Skeletal muscle tissue (tissue), 4 donors: ENCODE results near the gene OBI1. TPM values are rescaled to one million over a fixed set of nuclear protein-coding genes. Genes with fewer than 3 reads are reported as not detected.

Experiments
- H3K27ac ChIP-seq: one replicate; pipeline ENCODE4 v1.7.0; 2013; ENCODE audit warnings: mild to moderate bottlenecking, low read depth, low read length, inconsistent platforms
- H3K27me3 ChIP-seq, 3 donors: one replicate each; pipeline ENCODE4 v1.7.0; 2013; ENCODE audit warnings: low read length in 3 of 3; ENCODE audit not compliant: control insufficient read depth in 3 of 3, insufficient read depth in 3 of 3
- H3K36me3 ChIP-seq, 3 donors: one replicate each; pipeline ENCODE4 v1.7.0; 2013; ENCODE audit warnings: low read length in 3 of 3; ENCODE audit not compliant: control insufficient read depth in 3 of 3, insufficient read depth in 3 of 3
- H3K4me1 ChIP-seq, 3 donors: one replicate each; pipeline ENCODE4 v1.7.0; 2013; ENCODE audit warnings: low read length in 3 of 3, mild to moderate bottlenecking in 3 of 3; ENCODE audit not compliant: control insufficient read depth in 3 of 3, insufficient read depth in 3 of 3
- H3K4me3 ChIP-seq, 3 donors: one replicate each; pipeline ENCODE4 v1.7.0; 2013; ENCODE audit warnings: low read length in 3 of 3
- H3K9ac ChIP-seq, 3 donors: one replicate each; pipeline ENCODE4 v1.7.0; 2013; ENCODE audit warnings: low read length in 3 of 3, mild to moderate bottlenecking in 3 of 3, moderate library complexity in 2 of 3, low read depth in 1 of 3
- H3K9me3 ChIP-seq, 3 donors: one replicate each; pipeline ENCODE4 v1.7.0; 2013; ENCODE audit warnings: low read length in 3 of 3; ENCODE audit not compliant: control insufficient read depth in 3 of 3
- total RNA-seq: library from RNA; depleted of rRNA; stranded (reverse); fragments of >200 nt; gene quantifications from one replicate; pipeline ENCODE4 v1.2.3, GENCODE V29; 2014
- donor health status: Osteomylitis.

The OBI1 gene
- total RNA-seq, 1 donor from 2014 or later, result 13.6 TPM

GRCh38 chr13:78618411-78618810 is 40.5 kb downstream of the OBI1 start:
- Histone ChIP-seq H3K9ac (no peak overlapping the region), H3K36me3 (peaks cover 3 to 11% (median 6%) of the 10 kb centered on the region in 3 donors), H3K9me3 (no peaks in the 10 kb centered on the region), H3K4me1 (no peaks in the 10 kb centered on the region), H3K27ac (no peak overlapping the region), H3K4me3 (no peak overlapping the region), H3K27me3 (no peaks in the 10 kb centered on the region)

DNA sequence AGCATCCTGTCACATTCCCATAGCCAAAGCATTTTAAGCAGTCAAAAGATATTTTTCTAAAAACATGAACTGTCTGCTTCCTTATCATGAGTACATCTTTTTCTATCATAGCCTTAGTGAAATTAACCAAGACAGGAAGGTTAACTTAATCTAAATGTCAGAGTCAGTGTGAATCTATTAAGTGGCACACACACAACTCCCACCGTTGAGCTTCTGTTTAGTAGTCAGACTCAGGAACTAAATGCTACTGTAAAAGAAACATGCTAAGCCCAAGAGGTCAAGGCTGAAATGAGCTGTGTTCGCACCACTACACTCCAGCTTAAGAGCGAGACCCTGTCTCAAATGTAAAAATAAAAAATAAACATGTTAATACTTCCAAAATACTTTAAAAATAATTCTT is 47.9 kb downstream of the OBI1 start:
- Histone ChIP-seq H3K4me3 (no peak overlapping the region), H3K4me1 (peaks cover 12 to 16% (median 13%) of the 10 kb centered on the region in 3 donors), H3K27me3 (peaks cover 34 to 49% (median 42%) of the 10 kb centered on the region in 3 donors)

DNA sequence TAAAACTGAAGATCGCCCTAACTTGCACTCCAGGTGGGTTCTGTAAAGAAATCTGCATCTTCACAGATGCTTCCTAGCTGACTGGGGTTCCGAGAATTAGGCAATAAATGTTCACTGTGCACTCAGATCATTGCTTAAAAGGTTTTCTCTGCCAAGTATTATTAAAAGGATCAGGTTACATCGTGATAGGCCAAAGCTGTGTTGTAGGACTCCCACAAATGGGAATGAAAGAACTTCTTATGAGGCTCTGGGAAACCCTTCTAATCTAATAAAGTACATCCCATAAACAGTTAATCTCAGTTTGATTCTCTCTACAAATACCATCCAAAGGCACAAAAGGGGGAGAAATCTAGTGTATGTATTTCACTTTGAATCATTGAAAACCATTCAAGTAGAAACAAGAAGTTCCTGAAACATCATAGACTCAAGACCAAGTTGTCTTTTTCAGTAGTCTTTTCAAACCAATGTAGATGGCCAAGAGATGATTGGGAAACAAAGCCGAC is 48.5 kb downstream of the OBI1 start:
- Histone ChIP-seq H3K27ac (no peak overlapping the region), H3K4me1 (peaks cover 12 to 16% (median 13%) of the 10 kb centered on the region in 3 donors), H3K9ac (no peak overlapping the region), H3K9me3 (peaks cover 0 to 2% (median 0%) of the 10 kb centered on the region in 3 donors), H3K4me3 (no peak overlapping the region), H3K36me3 (no peaks in the 10 kb centered on the region), H3K27me3 (peaks cover 40 to 55% (median 49%) of the 10 kb centered on the region in 3 donors)

More for the DNA sequence above, 47.9 kb downstream of the OBI1 start:
- Histone ChIP-seq H3K9me3 (peaks cover 0 to 2% (median 0%) of the 10 kb centered on the region in 3 donors), H3K9ac (no peak overlapping the region), H3K36me3 (peaks cover 0 to 2% (median 0%) of the 10 kb centered on the region in 3 donors), H3K27ac (no peak overlapping the region)

DNA sequence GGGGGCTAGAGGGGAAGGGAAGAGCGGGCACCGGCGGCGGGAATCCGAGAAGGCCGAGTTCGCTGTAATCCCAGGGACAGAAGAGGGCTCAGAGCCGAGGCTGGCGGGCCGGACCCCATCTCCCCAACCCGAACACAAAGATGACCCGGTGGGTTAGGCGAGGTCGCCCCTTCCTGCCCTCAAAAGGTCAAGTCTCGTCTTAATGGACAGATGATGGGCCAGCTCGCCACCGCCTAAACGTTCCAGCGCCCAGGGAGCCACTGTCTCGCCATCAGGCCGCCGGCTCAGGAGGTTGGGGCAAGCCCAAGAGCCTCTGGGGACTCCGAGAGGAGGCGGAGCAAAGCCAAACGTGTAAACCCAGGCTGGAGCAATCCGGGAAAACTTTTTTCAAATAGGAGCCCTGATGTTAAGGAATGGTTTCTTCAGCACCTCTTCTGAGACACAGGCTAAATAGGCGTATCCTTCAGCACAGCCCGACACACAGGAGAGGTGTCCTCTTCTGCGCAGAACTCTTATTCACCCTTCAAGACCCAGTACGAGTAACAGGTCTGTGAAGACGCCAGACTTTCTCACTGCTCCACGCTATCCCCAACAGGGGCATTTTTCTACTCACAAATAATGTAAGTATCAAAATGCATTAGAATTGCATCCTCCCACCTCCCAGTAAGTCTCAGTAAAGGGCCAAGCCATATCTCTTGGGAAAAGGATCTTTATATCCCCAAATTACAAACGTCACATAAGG is 49.3 kb downstream of the OBI1 start:
- Histone ChIP-seq H3K27ac (no peak overlapping the region), H3K9me3 (peaks cover 0 to 2% (median 0%) of the 10 kb centered on the region in 3 donors), H3K4me3 (peak overlapping the region; percentile 71 to 77 (median 72)), H3K9ac (peak overlapping the region in 2 of 3 donors; percentile 33 to 45), H3K4me1 (peaks cover 12 to 16% (median 13%) of the 10 kb centered on the region in 3 donors), H3K36me3 (no peaks in the 10 kb centered on the region), H3K27me3 (peaks cover 48 to 63% (median 56%) of the 10 kb centered on the region in 3 donors)

GRCh38 chr13:78608688-78609463 is 50.1 kb downstream of the OBI1 start:
- H3K36me3 ChIP-seq, result no peaks in the 10 kb centered on the region
- H3K4me1 ChIP-seq, result peaks cover 12 to 18% (median 14%) of the 10 kb centered on the region in 3 donors
- peak overlapping the region in 2 of 3 donors; percentile 45 to 50 for H3K9ac ChIP-seq
- peak overlapping the region; percentile 71 to 77 (median 72) for H3K4me3 ChIP-seq
- H3K27ac ChIP-seq, result no peak overlapping the region
- H3K27me3 ChIP-seq, result peaks cover 54 to 70% (median 62%) of the 10 kb centered on the region in 3 donors
- peaks cover 0 to 2% (median 0%) of the 10 kb centered on the region in 3 donors for H3K9me3 ChIP-seq

DNA sequence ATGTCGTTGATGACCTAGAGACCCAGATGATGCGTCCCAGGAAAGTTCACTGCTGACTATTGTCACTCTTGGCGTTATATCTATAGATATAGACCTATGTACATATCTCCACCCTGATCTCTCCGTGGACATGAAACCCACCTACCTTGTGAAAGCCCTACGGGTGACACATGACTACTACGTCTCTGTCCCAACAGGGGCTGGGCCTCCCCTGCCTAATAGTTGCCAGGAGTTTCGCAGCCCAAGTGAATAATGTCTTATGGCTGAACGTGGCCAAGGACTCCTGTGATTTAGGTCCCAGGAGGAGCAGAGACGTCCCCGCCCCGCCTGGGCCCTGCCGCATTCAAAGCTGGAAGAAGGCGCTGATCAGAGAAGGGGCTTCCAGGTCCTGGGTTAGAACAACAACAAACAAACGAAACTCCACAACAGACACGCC is 50.7 kb downstream of the OBI1 start:
- Histone ChIP-seq H3K4me1 (peaks cover 16 to 23% (median 19%) of the 10 kb centered on the region in 3 donors), H3K27ac (no peak overlapping the region), H3K9ac (peak overlapping the region in 2 of 3 donors; percentile 45 to 50), H3K27me3 (peaks cover 60 to 76% (median 68%) of the 10 kb centered on the region in 3 donors), H3K36me3 (no peaks in the 10 kb centered on the region), H3K4me3 (peak overlapping the region; percentile 71 to 77 (median 72)), H3K9me3 (peaks cover 0 to 2% (median 0%) of the 10 kb centered on the region in 3 donors)

GRCh38 chr13:78607409-78608251 is 51.3 kb downstream of the OBI1 start:
- Histone ChIP-seq H3K27me3 (peaks cover 66 to 83% (median 74%) of the 10 kb centered on the region in 3 donors), H3K27ac (no peak overlapping the region), H3K4me3 (peak overlapping the region in 2 of 3 donors; percentile 13 to 72), H3K9me3 (peaks cover 0 to 2% (median 0%) of the 10 kb centered on the region in 3 donors), H3K9ac (no peak overlapping the region), H3K36me3 (peaks cover 0 to under 1% (median 0%) of the 10 kb centered on the region in 3 donors), H3K4me1 (peaks cover 19 to 26% (median 25%) of the 10 kb centered on the region in 3 donors)

- Histone ChIP-seq H3K9me3 (peaks cover 0 to 2% (median 0%) of the 10 kb centered on the region in 3 donors), H3K4me1 (peaks cover 23 to 31% (median 26%) of the 10 kb centered on the region in 3 donors), H3K27ac (no peak overlapping the region), H3K4me3 (peak overlapping the region in 1 of 3 donors; percentile 22), H3K27me3 (peaks cover 72 to 86% (median 79%) of the 10 kb centered on the region in 3 donors), H3K9ac (no peak overlapping the region), H3K36me3 (peaks cover 0 to 2% (median 0%) of the 10 kb centered on the region in 3 donors)
These were observed 52.2 kb downstream of the OBI1 start for GRCh38 chr13:78606471-78607408.
